ENCODE data around the gene AANAT.

Gene AANAT

DNA sequence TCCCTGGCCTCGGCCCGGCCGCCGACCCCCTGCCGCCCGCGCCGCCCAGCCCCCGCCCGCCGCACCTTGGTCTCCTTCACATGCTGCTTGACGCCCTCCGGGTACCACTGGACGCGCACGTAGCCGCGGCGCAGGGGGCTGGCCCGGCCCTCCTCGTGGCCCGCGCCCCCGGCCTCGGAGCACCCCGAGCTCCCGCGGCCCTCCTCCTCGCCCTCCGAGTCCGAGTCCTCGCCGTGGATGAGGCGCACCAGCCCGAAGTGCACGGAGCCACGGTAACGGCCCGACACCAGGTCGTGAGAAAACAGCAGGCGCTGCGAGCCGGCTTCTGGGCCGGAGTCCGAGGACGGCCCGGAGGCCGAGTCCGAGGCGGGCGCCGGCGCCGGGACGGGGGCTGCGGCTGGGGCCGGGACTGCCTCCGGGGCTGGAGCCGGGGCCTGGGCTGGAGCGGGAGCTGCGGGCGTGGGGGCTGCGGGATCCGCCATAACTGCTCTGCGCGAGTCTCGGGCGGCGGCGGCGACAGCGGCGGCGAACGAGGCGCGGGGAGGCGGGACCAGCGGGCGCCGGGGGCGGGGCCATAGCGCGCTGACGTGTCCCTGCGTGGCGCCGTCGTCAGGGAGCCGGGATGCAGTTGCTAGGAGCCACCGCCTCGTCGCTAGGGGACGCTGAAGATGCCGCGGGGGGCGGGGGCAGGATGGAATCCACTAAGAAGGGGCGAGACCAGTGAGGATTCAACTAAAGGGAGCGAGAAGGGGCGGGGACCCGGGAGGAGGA, 14.6 kb upstream of the AANAT start, which contains the start of gene UBE2O:
UBE2O (minus strand) TSS at position 493 of the 771 bp plus-strand sequence; CDS start at position 482, 11 bp downstream.
- TF ChIP-seq, protein P1, sequence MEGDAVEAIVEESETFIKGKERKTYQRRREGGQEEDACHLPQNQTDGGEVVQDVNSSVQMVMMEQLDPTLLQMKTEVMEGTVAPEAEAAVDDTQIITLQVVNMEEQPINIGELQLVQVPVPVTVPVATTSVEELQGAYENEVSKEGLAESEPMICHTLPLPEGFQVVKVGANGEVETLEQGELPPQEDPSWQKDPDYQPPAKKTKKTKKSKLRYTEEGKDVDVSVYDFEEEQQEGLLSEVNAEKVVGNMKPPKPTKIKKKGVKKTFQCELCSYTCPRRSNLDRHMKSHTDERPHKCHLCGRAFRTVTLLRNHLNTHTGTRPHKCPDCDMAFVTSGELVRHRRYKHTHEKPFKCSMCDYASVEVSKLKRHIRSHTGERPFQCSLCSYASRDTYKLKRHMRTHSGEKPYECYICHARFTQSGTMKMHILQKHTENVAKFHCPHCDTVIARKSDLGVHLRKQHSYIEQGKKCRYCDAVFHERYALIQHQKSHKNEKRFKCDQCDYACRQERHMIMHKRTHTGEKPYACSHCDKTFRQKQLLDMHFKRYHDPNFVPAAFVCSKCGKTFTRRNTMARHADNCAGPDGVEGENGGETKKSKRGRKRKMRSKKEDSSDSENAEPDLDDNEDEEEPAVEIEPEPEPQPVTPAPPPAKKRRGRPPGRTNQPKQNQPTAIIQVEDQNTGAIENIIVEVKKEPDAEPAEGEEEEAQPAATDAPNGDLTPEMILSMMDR (IDR thresholded peaks at IDR 0.05; ENCODE audit: low read depth, low read length): peak; percentile 41

DNA sequence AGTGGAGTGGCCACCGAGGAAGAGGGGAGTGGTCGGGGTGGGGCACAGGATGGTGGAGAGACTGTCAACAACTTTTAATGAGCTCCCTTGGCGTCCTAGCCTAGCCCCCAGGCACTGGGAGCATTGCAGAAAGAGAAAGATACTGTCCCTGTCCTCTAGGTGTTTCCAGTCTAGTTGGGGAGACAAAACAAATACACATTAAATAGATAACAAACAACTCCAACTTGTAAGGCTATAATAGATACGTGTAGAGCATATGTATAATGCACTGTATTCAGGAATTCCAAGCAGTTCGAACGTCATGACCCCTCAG, 14.0 kb upstream of the AANAT start:
- TF ChIP-seq, protein P1 (IDR thresholded peaks at IDR 0.05; ENCODE audit: low read depth, low read length): no peak
- DNase-seq: no peak
- no peak overlapping the region; the same call in 1 of the 2 replicates for H3K4me3 ChIP-seq (ENCODE audit: low read depth, low read length)

More for the DNA sequence above, 14.6 kb upstream of the AANAT start, which contains the start of gene UBE2O:
- H3K9me3 ChIP-seq: no peaks in the 10 kb centered on the region
- H3K4me1 ChIP-seq: peaks cover 13% of the 10 kb centered on the region
- H3K27me3 ChIP-seq: no peaks in the 10 kb centered on the region
- H3K4me3 ChIP-seq (ENCODE audit: low read depth, low read length): peak within 1 kb of the TSS; percentile 79
- H3K36me3 ChIP-seq: peaks cover 5% of the 10 kb centered on the region; the same call in 1 of the 2 replicates
- DNase-seq: peak; percentile 95

DNA sequence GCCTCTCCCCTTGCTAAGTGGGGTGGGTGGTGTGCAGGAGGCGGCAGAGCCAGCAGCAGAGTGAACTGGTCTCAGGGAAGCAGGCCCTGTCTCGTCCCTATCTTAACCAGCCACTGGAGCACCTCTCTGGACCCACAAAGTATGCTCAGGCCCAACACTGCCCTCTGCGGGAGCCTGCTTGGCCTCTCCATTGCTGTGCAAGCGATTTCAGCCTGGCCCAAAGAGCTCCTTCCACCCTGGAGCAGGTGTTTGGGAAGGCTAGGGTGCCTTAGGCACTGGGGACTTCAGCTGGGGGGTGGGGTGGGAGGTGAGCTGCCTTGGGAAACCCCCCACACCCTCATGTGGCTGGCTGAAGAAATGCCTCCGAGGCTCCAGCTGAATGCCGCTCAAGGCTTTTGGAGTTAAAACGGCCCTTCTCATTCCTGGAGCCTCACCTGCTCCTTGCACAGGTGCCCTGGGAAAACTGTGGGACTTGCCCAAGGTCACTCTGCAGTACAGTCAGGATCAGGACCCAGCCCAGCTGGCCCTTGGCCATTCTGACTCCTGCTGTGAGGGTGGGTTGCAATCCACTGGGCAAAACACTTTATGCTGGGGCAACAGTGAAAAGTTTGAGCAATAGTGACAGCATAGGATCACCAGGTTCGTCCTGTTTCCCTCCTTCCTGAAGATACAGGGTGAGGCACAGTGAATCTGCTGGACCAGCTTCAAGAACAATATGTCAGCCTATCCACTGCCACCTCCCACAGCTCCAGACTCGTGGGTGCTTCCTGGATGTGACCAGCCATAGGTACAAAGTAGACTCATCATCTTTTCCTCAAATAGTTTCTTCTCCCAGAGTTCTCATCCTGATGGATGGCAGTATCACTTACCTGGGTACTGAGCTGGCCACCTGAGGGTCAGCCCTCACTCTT, 8.6 kb upstream of the AANAT start:
- no peak overlapping the region for H3K4me3 ChIP-seq (ENCODE audit: low read depth, low read length)
- DNase-seq: peak; percentile 85
- no peaks in the 10 kb centered on the region for H3K27me3 ChIP-seq
- TF ChIP-seq, protein P1 (IDR thresholded peaks at IDR 0.05; ENCODE audit: low read depth, low read length): peak; percentile 84
- no peaks in the 10 kb centered on the region for H3K9me3 ChIP-seq
- no peaks in the 10 kb centered on the region for H3K4me1 ChIP-seq
- no peaks in the 10 kb centered on the region for H3K36me3 ChIP-seq

More for the DNA sequence above, 14.0 kb upstream of the AANAT start:
- Histone ChIP-seq H3K27me3 (no peaks in the 10 kb centered on the region), H3K9me3 (no peaks in the 10 kb centered on the region), H3K36me3 (peaks cover 5% of the 10 kb centered on the region; the same call in 1 of the 2 replicates), H3K4me1 (peaks cover 8% of the 10 kb centered on the region)

DNA sequence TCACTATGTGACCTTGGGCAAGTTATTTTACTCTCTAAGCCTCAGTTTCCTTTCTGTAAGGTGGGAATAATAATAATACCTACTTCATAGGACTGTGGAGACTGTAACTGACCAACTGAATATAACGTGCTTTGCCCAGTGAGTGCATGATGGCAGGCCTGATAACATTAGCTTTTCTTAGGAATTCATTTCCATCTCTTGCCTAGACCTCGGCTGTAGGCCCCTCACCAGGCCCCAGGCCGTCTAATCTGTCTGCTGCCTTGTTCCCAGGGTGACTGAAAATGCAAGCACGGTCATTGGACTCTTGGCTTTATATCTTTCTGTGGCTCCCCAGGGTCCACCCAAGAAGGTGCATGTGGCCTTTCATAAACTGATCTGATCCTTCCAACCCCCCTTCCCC, 7.7 kb upstream of the AANAT start:
- no peak for DNase-seq
- TF ChIP-seq, protein P1 (IDR thresholded peaks at IDR 0.05; ENCODE audit: low read depth, low read length): no peak
- H3K4me1 ChIP-seq: no peaks in the 10 kb centered on the region

DNA sequence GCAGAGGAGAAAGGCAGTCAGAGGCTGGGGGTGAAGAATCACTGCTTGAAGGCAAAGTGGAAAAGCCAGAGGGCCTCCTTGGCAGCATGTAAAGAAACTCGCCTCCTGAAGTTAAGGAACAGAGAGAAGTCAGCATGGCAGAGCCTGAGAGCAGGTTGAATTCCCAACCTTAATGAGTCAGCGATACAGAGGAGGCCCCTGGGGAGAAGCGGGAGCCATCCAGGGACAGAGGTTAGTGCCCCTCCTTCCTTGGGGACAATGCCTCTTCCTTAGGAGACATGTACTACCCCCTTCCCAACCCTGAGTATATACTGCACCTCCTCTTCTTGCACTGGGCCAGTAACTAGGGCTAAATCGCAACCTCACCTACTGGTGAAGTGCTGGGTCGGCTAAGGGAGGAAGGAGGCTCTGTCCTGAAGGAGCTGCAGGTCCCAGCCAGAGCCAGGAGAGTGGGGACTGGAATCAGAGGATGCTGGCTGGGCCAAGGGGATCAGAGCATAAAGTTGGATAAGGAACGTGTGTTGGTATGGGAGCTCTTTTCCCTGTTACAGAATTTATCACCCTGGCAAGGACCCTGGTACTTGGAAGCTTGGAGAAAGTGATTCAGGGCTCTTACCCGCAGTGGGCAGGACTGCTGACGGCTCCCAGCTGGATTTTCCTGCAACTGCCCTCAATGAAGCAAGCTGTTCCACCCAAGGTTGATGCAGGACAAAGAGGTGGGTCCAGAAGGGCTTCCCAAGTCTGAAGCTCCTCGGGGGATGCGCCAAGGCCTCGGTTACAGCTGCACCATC, 5.4 kb upstream of the AANAT start:
- DNase-seq: no peak
- H3K9me3 ChIP-seq: no peaks in the 10 kb centered on the region
- H3K27me3 ChIP-seq: no peaks in the 10 kb centered on the region
- H3K4me1 ChIP-seq: no peaks in the 10 kb centered on the region
- no peaks in the 10 kb centered on the region for H3K36me3 ChIP-seq
- H3K4me3 ChIP-seq (ENCODE audit: low read depth, low read length): no peak overlapping the region
- TF ChIP-seq, protein P1 (IDR thresholded peaks at IDR 0.05; ENCODE audit: low read depth, low read length): no peak

More for the DNA sequence above, 7.7 kb upstream of the AANAT start:
- no peaks in the 10 kb centered on the region for H3K36me3 ChIP-seq
- no peaks in the 10 kb centered on the region for H3K9me3 ChIP-seq
- no peak overlapping the region for H3K4me3 ChIP-seq (ENCODE audit: low read depth, low read length)
- no peaks in the 10 kb centered on the region for H3K27me3 ChIP-seq
